Brain pericyte (primary cell): Measurements from ENCODE around the gene CTBP1.

Experiments used
- DNase-seq: peaks from one replicate; pipeline ENCODE4 v3.0.0-alpha.2; 2012; ENCODE audit warnings: low read depth, low spot score

The CTBP1 gene

GRCh38 chr4:1175635-1176229 is 73.2 kb downstream of the CTBP1 start:
- DNase-seq = no peak

- no peak for DNase-seq
Observed at GRCh38 chr4:1174941-1175634, 73.8 kb downstream of the CTBP1 start.

DNA sequence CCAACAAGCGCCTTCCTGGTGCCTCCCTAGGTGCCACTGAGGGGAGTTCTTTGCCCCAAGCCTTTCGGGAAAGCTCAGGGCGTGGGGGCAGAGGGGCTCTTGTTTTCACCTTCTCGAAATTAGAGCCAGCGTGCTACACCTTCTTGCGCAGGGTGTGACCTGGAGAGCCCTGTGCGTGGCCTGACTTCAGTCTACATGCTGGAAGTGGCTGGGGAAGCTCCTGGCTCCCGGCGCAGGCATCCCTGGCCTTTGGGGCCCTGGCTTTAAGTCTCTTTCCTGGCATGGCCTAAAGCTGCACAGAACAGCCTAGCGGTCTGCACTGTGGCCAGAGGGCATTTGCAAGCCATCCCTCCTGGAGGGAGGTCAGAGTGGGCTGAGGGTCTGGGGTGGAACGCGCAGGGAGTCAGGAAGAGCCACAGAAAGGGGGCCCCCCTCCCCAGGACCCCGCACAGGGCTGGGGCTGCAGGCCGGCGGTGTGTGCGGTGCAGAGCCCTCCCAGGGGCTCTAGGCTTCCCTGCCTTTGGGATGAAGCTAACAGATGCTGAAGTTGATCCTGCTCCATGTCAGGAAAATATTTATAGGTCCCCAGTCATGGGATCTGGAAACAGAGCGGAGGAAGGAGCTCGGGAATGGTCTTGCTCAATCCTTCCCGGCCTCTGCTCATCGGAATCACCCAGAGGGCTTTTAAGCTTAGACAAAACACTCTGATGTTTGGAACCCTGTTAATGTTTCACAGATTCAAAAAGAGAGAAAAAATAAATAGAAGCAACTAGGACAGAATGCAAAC is 75.8 kb downstream of the CTBP1 start:
- DNase-seq = peak; percentile 46

DNA sequence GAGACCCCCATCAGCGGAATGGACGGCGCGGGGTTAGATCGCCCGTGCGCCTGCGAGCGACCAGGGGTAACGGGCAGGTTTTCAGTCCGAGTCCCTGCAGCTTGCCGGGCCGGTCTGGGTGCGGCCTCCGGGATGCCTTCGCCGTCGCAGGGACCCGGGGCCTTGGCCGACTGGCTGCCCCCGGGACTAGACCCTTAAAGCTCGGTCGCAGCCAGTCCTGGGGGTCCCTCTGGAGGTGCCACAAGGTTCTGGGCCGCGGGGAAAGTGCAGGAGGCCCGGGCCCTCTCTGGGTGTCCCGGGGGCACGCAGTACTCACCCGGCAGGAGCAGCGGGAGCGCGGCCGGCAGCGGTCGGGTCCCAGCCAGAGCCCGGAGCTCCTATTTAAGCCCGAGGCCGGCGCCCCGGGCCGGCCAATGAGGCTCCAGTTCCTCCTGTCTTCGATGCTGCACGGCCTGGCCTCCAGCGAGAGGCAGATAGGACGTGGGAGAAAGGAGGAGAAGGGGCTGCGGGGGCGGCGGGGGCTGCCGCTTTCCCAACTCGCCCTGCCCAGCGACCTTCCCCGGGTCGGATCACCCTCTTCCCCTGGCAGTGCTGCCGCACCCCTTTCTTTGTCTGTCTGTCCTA is 76.6 kb downstream of the CTBP1 start, which contains the start of gene SPON2:
SPON2 (minus strand) TSS at position 356 of the 624 bp plus-strand sequence.
- no peak for DNase-seq

DNA sequence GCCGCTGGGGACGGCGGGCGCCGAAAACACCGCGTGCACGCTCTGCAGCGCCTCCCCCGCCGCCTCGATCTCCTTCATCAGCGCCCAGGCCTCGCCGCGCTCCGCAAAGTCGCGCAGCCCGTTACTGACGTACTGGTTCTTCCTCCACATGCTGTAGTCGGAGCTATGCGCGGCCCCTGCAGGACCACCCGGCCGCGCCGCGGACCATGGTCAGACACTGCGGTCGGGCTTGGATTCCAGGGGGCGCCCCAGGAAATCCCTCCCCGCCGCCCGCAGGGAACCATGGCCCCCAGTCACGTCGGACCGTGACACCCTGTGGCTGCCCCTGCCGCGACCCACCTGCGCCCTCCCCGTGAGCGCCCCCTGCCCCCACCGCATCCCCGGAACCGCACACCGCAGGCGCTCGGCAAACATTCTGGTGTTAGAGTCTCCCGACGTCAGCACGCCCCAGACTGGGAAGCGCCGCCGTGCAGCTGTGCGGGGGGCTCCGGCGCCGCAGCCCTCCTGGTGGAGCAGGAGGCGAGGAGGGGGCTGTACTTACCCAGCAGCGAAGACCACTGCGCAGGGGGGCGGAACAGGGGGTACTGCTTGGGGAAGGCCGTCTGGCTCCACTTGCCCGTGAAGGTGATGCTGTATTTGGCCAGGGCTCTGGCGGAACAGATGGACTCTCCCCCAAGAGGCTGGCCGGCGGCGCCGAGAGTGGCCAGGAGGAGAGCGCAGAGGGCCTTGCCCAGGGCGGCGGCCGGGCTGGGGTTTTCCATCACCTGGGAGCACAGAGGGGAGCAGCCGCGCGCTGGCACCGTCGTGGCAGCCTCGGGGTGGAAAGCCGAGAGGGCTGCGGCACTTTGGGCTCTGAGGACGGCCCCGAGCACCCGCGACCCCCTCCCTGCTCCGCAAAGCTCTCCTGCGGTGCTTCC is 77.4 kb downstream of the CTBP1 start:
- DNase-seq = no peak

DNA sequence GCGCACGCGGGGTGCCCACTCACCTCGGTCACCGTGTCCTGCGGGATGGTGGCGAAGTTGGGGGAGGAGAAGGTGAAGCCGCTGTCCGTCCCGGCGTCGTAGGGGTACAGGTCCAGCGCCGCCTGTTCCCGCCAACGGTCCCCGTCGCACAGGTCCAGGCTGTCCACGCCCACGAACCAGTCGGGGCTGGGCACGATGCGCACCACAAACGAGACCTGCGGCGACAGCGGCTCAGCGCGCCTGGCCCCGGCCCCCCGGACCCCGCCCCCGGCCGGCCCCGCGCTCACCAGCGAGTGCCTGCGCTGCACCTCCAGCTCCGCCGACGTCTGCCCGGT is 78.0 kb downstream of the CTBP1 start:
- no peak for DNase-seq

- DNase-seq = no peak
Observed at GRCh38 chr4:1170156-1170975, 78.6 kb downstream of the CTBP1 start.

DNA sequence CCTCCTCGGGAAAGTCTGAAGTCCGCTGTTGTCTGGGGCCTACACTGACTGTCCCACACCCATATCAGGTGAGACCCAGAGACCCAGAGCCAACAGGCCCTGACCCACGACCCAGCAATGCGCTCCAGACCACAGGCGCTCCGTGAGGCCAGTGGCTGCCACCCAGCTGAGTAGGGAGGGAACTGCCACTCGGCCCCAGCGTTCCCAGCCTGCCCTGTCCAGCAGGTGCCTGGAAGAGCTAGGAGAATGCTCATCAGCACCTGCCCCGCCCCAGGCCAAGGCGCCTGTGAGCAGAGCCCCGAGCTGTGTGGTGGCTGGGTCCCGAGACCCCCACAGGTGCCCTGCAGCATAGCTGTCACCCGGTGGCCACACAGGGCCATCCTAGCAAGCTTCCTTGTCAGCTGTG is 79.2 kb downstream of the CTBP1 start:
- DNase-seq = no peak

DNA sequence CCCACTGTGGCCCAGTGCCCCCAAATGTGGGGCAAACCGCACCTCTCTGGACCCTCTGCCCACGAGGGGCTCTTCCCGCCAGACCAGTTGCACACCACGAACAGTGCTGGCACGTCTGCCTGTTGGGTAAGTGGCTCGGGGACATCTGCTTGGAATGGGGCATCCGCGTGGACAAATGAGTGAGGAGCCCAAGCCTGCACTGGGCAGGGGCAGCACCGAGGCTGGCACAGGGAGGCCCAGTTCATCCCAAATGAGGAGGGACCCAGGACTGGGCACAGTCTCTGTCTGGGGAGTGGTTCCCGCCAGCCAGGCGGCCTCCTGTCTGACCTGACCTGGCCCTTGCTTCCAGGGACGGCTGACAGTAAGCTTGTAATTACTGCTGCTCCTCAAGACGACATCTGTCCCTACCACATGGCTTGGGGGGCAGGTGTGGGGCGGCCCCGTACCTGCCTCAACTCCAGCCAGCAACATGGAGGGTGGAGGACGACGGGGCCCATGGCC is 79.7 kb downstream of the CTBP1 start:
- no peak for DNase-seq

DNA sequence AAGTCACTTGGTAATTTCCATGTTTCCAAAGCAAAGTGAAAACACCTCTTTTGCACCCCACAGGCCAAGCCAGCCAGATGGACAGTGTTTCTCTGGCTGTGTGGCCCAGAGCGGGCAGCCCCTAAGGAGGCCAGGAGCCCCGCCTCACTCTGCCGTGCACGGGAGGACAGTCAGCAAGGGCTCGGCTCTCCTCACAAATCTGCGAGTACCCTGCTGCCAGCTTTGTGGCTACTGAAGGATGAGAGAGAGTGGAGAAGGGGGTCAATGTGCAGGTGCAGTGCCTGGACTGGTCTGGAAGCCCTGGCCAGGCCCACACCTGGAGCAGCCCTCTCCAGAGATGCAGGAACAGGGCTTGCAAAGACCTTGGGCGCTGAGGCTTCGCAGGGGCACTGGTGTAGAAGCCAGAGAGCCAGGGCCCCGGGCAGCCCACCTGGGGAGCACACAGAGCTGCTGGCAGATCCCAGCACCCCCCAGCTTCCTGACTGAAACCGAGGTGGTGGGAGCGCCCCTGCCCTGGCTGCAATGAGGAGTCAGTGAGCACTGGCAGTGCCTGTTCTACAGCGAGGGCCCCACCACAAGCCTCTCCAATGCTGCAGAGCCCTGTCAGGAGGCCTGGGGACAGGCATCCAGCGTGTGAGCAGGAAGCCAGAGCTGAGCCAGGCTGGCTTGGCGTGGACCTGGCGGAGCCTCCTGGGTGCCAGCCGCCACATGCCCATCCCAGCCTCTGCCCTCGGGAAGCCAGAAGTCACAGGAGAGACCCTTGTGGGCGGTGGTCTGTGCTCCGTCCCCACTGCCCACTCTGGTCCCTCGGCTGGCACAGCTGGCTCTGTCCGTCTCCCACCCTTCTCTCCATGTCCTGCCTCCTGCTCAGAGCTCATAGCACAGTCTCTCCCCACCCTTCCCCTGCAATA is 80.5 kb downstream of the CTBP1 start:
- DNase-seq = no peak

GRCh38 chr4:1167244-1167949 is 81.5 kb downstream of the CTBP1 start:
- no peak for DNase-seq

DNA sequence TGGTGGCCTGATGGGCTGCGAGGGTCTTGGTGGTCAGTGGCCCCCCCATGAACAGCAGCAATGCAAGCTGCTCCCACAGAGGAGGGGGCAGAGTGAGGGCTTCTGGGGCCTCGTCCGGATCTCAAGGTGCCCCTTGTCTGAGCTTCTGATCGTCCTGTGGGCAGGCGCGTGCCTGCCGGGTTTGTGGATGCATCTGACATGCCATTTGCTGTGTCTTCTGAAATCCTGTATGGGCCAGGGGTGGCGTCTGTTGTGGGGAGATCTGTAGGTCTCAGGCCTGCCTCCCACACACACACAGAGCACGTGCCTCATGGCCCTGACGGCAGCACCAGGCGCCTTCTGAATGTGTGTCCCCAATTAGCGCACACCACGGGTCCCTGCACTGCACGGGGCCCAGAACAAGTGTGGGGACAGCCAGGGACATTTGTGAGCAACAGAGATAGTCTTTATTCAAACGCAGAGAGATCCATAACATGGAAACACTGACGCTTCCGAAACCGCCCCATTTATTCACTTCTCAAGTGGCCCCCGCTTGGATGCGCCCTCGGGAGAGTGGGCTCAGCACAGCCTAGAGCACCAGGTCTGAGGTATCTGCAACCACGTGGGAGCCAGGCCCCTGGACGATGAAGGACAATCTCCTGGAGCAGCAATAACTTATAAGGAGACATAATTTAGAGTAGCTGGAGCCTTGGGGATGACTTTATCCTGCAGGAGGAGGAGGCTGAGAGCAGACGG is 82.3 kb downstream of the CTBP1 start:
- DNase-seq = no peak

GRCh38 chr4:1164956-1165545 is 83.9 kb downstream of the CTBP1 start:
- no peak for DNase-seq

DNA sequence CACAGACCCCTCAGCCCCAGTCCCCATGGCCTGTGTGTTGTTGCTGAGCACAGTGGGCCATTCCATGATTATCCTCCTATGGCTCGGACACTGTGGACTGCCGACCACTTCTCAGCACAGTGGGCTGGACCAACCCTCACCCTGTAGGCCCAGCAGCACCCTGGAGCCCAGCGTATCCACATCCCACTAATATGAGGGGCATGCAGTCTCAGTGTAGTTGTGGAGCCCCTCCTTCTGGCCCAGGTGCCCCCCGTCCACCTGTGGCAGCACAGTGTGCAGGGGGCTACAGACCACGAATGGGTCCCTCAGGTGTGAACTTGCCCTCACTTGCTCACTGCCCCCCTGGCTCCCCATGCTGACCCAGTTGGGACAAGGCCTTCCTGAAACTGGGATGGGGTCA is 84.5 kb downstream of the CTBP1 start:
- no peak for DNase-seq

DNA sequence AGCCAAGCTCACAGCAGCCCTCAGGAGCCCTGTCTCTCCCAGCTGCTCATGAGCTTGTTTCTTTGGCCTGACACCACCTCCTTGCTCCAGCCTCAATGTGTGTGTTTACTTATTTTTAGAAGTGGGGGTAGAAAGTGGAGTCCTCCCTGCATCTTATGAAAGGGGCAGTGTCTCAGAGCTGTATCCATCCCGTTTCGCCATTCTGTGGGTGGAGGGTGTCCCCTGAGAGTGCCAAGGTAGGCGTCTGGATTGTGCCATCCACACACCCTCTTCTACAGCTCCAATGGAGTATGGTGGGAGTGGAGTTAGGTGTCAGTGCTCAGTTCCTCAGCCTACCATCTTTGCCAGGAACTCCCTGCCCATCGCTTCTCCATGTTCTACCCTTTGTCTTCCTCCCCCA is 84.9 kb downstream of the CTBP1 start:
- DNase-seq = no peak
